GM21390 (cell line): ENCODE data around the gene CRTC1.
"Not testable (repeated sequence)": the region's sequence is repeated elsewhere in the genome, so short reads cannot be mapped to it uniquely, and the experiment has no call there.

Experiments
- ATAC-seq: cut with Tn5 transposase; IDR thresholded peaks from one replicate; pipeline ENCODE4 v1.9.1; 2021; ENCODE audit not compliant: unreplicated experiment

The CRTC1 gene

GRCh38 chr19:18798384-18799352, 115.2 kb downstream of the CRTC1 start:
- no peak for ATAC-seq

- no peak for ATAC-seq
These were observed 116.0 kb downstream of the CRTC1 start for GRCh38 chr19:18799389-18799970.

- ATAC-seq = no peak
These were observed 116.6 kb downstream of the CRTC1 start for GRCh38 chr19:18800079-18800478.

- no peak for ATAC-seq
These were observed 117.2 kb downstream of the CRTC1 start for GRCh38 chr19:18800636-18801035.

GRCh38 chr19:18802354-18802753, 118.9 kb downstream of the CRTC1 start:
- no peak for ATAC-seq

- no peak for ATAC-seq
These were observed 120.2 kb downstream of the CRTC1 start for GRCh38 chr19:18803550-18804138.

- ATAC-seq = no peak
These were observed 120.7 kb downstream of the CRTC1 start for GRCh38 chr19:18804139-18804601.

GRCh38 chr19:18804643-18805042, 121.2 kb downstream of the CRTC1 start:
- no peak for ATAC-seq

GRCh38 chr19:18807861-18808331, 124.4 kb downstream of the CRTC1 start:
- no peak for ATAC-seq

GRCh38 chr19:18809149-18809868, 125.8 kb downstream of the CRTC1 start:
- no peak for ATAC-seq

- not testable (repeated sequence) for ATAC-seq
These were observed 128.2 kb downstream of the CRTC1 start for GRCh38 chr19:18811638-18812037.

GRCh38 chr19:18814063-18814462, 130.6 kb downstream of the CRTC1 start:
- no peak for ATAC-seq

- ATAC-seq = no peak
These were observed 132.2 kb downstream of the CRTC1 start for GRCh38 chr19:18815673-18816072.

- ATAC-seq = not testable (repeated sequence)
These were observed 133.2 kb downstream of the CRTC1 start for GRCh38 chr19:18816645-18817044.

- no peak for ATAC-seq
These were observed 134.1 kb downstream of the CRTC1 start for GRCh38 chr19:18817574-18817973.

GRCh38 chr19:18828786-18829185, 145.3 kb downstream of the CRTC1 start:
- no peak for ATAC-seq

GRCh38 chr19:18830488-18830887, 147.0 kb downstream of the CRTC1 start:
- no peak for ATAC-seq

- peak; percentile 63 for ATAC-seq
These were observed 148.2 kb downstream of the CRTC1 start, which contains the start of gene UPF1 for GRCh38 chr19:18831524-18832305. Gene UPF1 (plus strand): TSS chr19:18831959. CDS start chr19:18832210, 251 bp downstream.
